Panc1 (cell line): Measurements from ENCODE around the gene NDUFAF5. TPM values are rescaled to one million over a fixed set of nuclear protein-coding genes. Genes with fewer than 3 reads are reported as not detected.

ENCODE experiments used
- ATAC-seq: fragments of 200-7000 bp; cut with Tn5 transposase; 2 replicates; pipeline ENCODE4 v1.9.1; 2020; ENCODE audit warnings: mild to moderate bottlenecking, moderate library complexity
- BruUV-seq: library from RNA; stranded (reverse); fragments of 400-500 nt; replicated peaks from 2 replicates; lab custom pipeline; 2021; lab: Mats Ljungman, UMichigan
- CTCF ChIA-PET: fragments of 300-600 bp; sonication (Branson Sonifier 250); formaldehyde crosslinking; loops from one replicate; lab custom pipeline; 2022; ENCODE audit warnings: antibody characterized with exemption; lab: Charles Lee
- POLR2A ChIA-PET: fragments of 300-600 bp; sonication (Branson Sonifier 250); formaldehyde crosslinking; loops from one replicate; lab custom pipeline; 2022; ENCODE audit warnings: antibody characterized with exemption; lab: Charles Lee
- DNase-seq: peaks from one replicate; pipeline ENCODE4 v3.0.0-alpha.2; 2010; ENCODE audit warnings: low read depth, low spot score
- H3K27ac ChIP-seq: 2 replicates; pipeline ENCODE4 v1.5.1; 2011; ENCODE audit warnings: mild to moderate bottlenecking, low read length, inconsistent platforms
- H3K27me3 ChIP-seq: fragments of 200-500 bp; sonication (Bioruptor generic); 2 replicates; pipeline ENCODE4 v1.6.0; 2014; ENCODE audit warnings: low read length, inconsistent platforms; ENCODE audit not compliant: control insufficient read depth, insufficient read depth
- H3K36me3 ChIP-seq: fragments of 200-500 bp; sonication (Bioruptor generic); 2 replicates; pipeline ENCODE4 v1.5.1; 2014; ENCODE audit warnings: inconsistent platforms, mild to moderate bottlenecking, low read length, moderate library complexity; ENCODE audit not compliant: control insufficient read depth, insufficient read depth
- H3K4me1 ChIP-seq: 2 replicates; pipeline ENCODE4 v1.5.1; 2011; ENCODE audit warnings: inconsistent platforms, mild to moderate bottlenecking, low read length, moderate library complexity; ENCODE audit not compliant: control insufficient read depth, insufficient read depth
- H3K4me3 ChIP-seq, 2 experiments: 2 replicates each; pipeline ENCODE4 v1.5.1; 2011 to 2012; ENCODE audit warnings: low read depth in 2 of 2, low read length in 2 of 2, mild to moderate bottlenecking in 2 of 2, inconsistent platforms in 1 of 2, moderate library complexity in 1 of 2
- H3K9me3 ChIP-seq: fragments of 200-500 bp; sonication (Bioruptor generic); 2 replicates; pipeline ENCODE4 v1.5.1; 2014; ENCODE audit warnings: low read depth, mild to moderate bottlenecking, inconsistent platforms, low read length, moderate library complexity; ENCODE audit not compliant: control insufficient read depth, insufficient read depth
- CTCF ChIP-seq: fragments of 450-650 bp; IDR thresholded peaks from 2 replicates; pipeline ENCODE4 v1.5.1; 2017; ENCODE audit warnings: mild to moderate bottlenecking
- POLR2AphosphoS5 ChIP-seq: IDR thresholded peaks from 2 replicates; pipeline ENCODE4 v1.6.1; 2012; ENCODE audit warnings: mild to moderate bottlenecking, low read depth, low read length, moderate library complexity
- REST ChIP-seq, 2 experiments: IDR thresholded peaks; 2 replicates each; pipeline ENCODE4 v1.6.1; 2011 to 2012; ENCODE audit warnings: low read depth in 2 of 2, control low read depth in 1 of 2, low read length in 1 of 2, mild to moderate bottlenecking in 1 of 2, moderate library complexity in 1 of 2; ENCODE audit not compliant: insufficient read depth in 1 of 2
- SIN3A ChIP-seq: IDR thresholded peaks from 2 replicates; pipeline ENCODE4 v1.6.1; 2012; ENCODE audit warnings: low read depth, mild to moderate bottlenecking, low read length, moderate library complexity, borderline replicate concordance; ENCODE audit not compliant: insufficient read depth
- TCF7L2 ChIP-seq: IDR thresholded peaks from 2 replicates; pipeline ENCODE4 v1.6.1; 2011; ENCODE audit warnings: mild to moderate bottlenecking, low read depth, low read length, inconsistent platforms
- in situ Hi-C: cut with HindIII; loops from 2 replicates; pipeline ENCODE4 v1.10.0; 2016; ENCODE audit warnings: low sequenced_read_pairs, low pct_unique_long_range_greater_than_20kb
- intact Hi-C: fragments of 100-400 bp; cut with micrococcal nuclease; formaldehyde crosslinking; loops from one replicate; pipeline ENCODE4 v1.10.0; 2022; ENCODE audit not compliant: unreplicated experiment
- total RNA-seq: library from RNA; stranded (reverse); gene quantifications from one replicate; pipeline ENCODE4 v1.2.1, GENCODE V29; 2021; ENCODE audit not compliant: unreplicated experiment

NDUFAF5 gene
- total RNA-seq, 1 experiment from 2014 or later, result 23.0 TPM

GRCh38 chr20:13825465-13825864, 40.6 kb downstream of the NDUFAF5 start:
- no peaks in the 10 kb centered on the region for H3K36me3 ChIP-seq
- ChIA-PET POLR2A (no interaction called here), CTCF (no interaction called here)
- BruUV-seq, result no TSS peak
- H3K27ac ChIP-seq, result no peak overlapping the region
- intact Hi-C loops, result no loop called here
- DNase-seq (no peak), ATAC-seq (no peak)
- no peak for TF ChIP-seq CTCF
- TF ChIP-seq SIN3A, result no peak
- TF ChIP-seq POLR2AphosphoS5, result no peak
- no peak for TF ChIP-seq REST (IDR thresholded peaks at IDR 0.05; ENCODE audit: insufficient read depth in 1 of 2, low read depth in 2 of 2, low read length in 1 of 2)
- no peak for TF ChIP-seq TCF7L2
- H3K9me3 ChIP-seq, result no peaks in the 10 kb centered on the region
- peaks cover 2% of the 10 kb centered on the region for H3K27me3 ChIP-seq
- H3K4me3 ChIP-seq, result no peak overlapping the region
- in situ Hi-C loops, result no loop called here
- no peaks in the 10 kb centered on the region for H3K4me1 ChIP-seq

GRCh38 chr20:13831476-13831875, 46.6 kb downstream of the NDUFAF5 start:
- ChIA-PET CTCF (no interaction called here), POLR2A (no interaction called here)
- Histone ChIP-seq H3K9me3 (no peaks in the 10 kb centered on the region), H3K27ac (no peak overlapping the region), H3K36me3 (no peaks in the 10 kb centered on the region), H3K4me1 (no peaks in the 10 kb centered on the region), H3K4me3 (no peak overlapping the region), H3K27me3 (no peaks in the 10 kb centered on the region; the same call in 1 of the 2 replicates)
- ATAC-seq, result no peak
- TF ChIP-seq SIN3A (no peak), REST (IDR thresholded peaks at IDR 0.05; ENCODE audit: insufficient read depth in 1 of 2, low read depth in 2 of 2, low read length in 1 of 2) (no peak), TCF7L2 (no peak), CTCF (no peak), POLR2AphosphoS5 (no peak)
- intact Hi-C loops, result no loop called here
- no TSS peak for BruUV-seq
- in situ Hi-C loops, result no loop called here
- DNase-seq, result no peak
